Neural cell (in vitro differentiated cells): Measurements from ENCODE around the gene LRRC73.

ENCODE experiments used
- CTCF ChIP-seq: fragments of 450-650 bp; IDR thresholded peaks from 2 replicates; pipeline ENCODE4 v1.5.1; 2014; ENCODE audit warnings: antibody characterized with exemption, mild to moderate bottlenecking, moderate library complexity; ENCODE audit not compliant: poor library complexity, severe bottlenecking
- EP300 ChIP-seq: fragments of 450-650 bp; conservative IDR thresholded peaks from 2 replicates; pipeline ENCODE4 v1.6.1; 2014; ENCODE audit warnings: antibody characterized with exemption, mild to moderate bottlenecking, moderate library complexity; ENCODE audit not compliant: poor library complexity, severe bottlenecking
- POLR2AphosphoS5 ChIP-seq: IDR thresholded peaks from 2 replicates; pipeline ENCODE4 v1.6.1; 2012
- RAD21 ChIP-seq: fragments of 450-650 bp; conservative IDR thresholded peaks from 2 replicates; pipeline ENCODE4 v1.6.1; 2014; ENCODE audit warnings: antibody characterized with exemption, mild to moderate bottlenecking, moderate library complexity
- SMC3 ChIP-seq: fragments of 450-650 bp; conservative IDR thresholded peaks from 2 replicates; pipeline ENCODE4 v1.6.1; 2014; ENCODE audit warnings: antibody characterized with exemption, mild to moderate bottlenecking, moderate library complexity; ENCODE audit not compliant: poor library complexity

GRCh38 chr6:43510827-43511163 lies 649 bp upstream of the LRRC73 start:
- TF ChIP-seq CTCF: no peak
- no peak for TF ChIP-seq RAD21
- no peak for TF ChIP-seq SMC3
- TF ChIP-seq POLR2AphosphoS5: no peak
- no peak for TF ChIP-seq EP300
